NCI-H345 treated with DMSO at 0.1 percent for 48 hours (cell line): ENCODE measurements around the gene EIF4E.
"Not testable (repeated sequence)": the region's sequence is repeated elsewhere in the genome, so short reads cannot be mapped to it uniquely, and the experiment has no call there.

ENCODE experiments used
- DNase-seq: peaks from one replicate; lab custom pipeline; 2025; ENCODE audit not compliant: unreplicated experiment; lab: John Stamatoyannopoulos, UW

Gene EIF4E

GRCh38 chr4:98880884-98881283 lies 48.0 kb downstream of the EIF4E start:
- DNase-seq, result not testable (repeated sequence)

- no peak for DNase-seq
Measured at GRCh38 chr4:98879515-98879914, 49.4 kb downstream of the EIF4E start.

DNA sequence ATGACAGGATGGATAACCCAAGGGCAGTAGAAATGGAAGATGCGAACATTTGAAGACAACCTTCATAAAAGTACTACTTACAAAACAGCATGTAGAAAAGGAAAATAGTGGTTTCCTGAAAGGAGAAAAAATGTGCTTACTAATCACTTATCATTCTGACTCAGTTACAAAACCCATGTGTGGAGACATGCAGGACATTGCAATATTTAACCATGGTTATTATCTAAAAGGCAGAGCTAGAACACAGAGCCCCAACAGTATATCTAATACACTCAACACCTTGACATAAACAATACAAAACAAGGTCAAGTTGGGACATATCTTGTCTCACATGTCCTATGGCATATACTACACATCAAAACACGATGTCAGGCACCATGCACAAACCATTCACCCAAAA lies 55.9 kb downstream of the EIF4E start:
- DNase-seq, result no peak

DNA sequence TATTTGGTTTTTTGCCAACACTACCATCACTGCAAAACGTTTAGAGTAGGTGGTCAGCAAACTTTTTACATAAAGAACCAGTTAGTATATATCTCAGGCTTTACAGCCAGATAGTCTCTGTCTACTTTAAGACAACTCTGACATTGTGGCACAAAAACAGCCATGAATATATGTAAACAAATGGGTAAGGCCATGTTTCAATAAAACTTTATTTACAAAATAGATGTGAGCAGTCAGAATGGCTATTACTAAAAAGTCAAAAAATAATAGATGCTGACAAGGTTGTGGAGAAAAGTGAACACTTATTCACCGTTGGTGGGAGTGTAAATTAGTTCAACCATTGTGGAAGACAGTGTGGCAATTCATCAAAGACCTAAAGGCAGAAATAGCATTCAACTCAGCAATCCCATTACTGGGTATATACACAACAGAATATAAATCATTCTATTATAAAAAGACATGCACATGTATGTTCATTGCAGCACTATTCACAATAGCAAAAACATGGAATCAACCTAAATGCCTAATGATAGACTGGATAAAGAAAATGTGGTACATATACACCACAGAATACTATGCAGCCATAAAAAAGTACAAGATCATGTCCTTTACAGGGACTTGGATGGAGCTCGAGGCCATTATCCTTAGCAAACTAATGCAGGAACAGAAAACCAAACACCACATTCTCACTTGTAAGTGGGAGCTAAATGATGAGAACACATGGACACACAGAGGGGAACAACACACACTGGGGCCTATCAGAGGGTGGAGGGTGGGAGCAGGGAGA lies 56.6 kb downstream of the EIF4E start:
- DNase-seq, result not testable (repeated sequence)

DNA sequence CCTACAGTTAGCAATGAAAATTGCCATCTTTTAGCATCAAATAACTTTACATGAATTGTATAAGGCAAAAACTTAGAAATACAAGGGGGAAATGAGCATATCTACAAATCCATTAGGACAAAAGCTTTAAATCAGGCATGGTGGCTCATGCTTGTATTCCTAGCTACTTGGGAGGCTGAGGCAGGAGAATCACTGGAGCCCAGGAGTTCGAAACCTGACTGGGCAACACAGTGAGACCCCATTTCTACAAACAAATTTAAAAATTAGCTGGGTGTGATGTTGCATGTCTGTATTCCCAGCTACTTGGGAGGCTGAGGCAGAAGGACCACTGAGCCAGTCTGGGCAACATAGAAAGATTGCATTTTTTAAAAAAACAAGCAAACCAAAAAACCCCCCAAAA lies 61.3 kb downstream of the EIF4E start:
- no peak for DNase-seq

DNA sequence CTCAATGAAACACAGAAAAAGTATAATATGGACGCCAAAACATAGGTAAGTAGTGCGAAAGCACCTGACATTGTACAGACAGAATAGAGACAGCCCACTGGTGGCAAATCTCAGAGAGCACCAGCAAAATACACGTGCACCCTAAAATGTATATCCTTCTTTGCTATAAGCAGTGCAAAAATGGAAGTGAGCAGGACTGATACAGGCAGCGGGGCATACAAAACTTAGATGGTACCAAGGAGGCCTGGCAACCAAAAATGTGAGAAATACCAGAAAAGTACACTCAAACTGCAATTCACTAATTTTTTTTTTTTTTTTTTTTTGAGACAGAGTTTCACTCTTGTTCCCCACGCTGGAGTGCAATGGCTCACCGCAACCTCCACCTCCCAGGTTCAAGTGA lies 63.9 kb downstream of the EIF4E start:
- DNase-seq, result no peak

DNA sequence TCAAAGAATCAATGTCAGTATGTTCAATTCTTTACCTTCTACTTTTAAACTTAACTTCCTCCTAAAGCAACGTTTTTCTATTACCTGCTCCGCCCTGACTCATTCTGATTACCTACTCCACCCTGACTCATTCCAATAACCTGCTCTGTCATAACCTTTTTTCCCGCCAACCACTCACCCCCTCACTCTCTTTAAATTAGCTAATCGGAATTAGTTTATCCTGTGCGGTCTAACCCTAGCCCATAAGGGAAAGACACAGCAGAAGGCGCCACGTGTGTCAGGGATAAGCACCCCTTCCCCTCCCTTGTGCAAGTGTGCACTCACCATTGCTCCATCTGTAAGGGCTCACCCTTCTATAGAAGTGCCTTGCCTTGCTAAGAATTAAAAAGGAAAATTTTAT lies 64.4 kb downstream of the EIF4E start:
- DNase-seq, result no peak

GRCh38 chr4:98862371-98862770 lies 66.6 kb downstream of the EIF4E start:
- DNase-seq, result no peak

GRCh38 chr4:98861100-98861884 lies 67.6 kb downstream of the EIF4E start:
- no peak for DNase-seq

DNA sequence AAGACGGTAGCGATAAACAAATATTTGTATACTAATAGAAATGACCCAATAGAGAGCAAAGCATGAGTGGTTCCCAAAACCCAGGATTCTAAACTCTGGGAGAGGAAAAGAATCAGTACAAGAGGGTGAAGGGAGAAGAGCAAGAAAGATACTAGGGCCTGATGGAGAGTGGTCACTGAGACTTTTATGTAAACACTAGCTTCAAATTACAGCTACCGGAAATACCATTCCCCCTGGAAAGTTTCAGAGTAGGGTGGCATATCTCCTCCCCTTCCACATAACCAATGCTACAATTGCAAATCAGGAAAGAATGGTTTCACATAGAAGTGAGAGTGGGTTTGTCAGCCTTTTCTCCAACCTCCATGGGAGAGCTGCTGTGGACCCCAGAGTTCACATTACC lies 77.1 kb downstream of the EIF4E start:
- DNase-seq, result no peak

DNA sequence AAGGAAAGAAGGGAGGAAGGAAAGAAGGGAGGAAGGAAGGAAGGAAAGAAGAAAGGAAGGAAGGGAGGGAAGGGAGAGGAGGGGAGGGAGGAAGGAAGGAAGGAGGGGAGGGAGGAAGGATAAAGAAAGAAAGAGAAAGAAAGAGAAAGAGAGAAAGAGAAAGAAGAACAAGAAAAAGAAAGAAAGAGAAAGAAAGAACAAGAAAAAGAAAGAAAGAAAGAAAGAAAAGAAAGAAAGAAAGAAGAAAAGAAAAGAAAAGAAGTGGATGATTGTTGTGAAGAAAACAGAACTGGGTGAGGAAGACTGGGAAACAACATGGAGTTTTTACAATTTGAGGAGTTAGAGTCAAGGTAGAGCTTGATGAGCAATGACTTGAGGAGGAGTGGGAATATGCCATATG lies 78.0 kb downstream of the EIF4E start:
- DNase-seq, result no peak

GRCh38 chr4:98848448-98848847 lies 80.5 kb downstream of the EIF4E start:
- no peak for DNase-seq

DNA sequence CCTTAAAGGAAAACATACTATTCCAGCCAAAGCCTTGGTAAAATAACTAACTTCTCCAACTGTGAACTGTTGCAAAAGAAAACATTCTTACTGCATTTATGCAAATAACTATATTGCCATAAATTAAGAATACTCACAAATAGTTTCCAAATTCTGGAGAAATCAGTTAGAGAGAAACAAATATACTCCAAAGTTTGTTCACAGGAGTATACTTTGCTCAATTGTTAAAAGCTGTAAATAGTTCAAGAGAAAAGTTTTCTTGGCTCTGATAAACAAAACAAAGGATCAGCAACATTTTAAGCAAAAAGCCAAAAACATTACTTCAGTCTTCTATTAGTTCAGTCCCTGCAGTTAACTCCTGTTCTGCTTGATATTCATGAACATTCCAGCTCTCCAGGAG lies 83.0 kb downstream of the EIF4E start:
- DNase-seq, result no peak

DNA sequence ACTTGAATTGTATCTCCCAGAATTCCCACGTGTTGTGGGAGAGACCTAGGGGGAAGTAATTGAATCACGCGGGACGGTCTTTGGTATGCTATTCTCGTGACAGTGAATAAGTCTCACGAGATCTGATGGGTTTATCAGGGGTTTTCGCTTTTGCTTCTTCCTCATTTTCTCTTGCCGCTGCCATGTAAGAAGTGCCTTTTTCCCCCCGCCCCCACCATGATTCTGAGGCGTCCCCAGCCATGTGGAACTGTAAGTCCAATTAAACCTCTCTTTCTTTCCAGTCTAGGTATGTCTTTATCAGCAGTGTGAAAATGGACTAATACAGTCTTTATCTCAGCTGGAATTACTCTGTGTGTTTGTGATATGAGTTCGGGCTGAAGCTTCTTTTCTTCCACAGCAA lies 86.0 kb downstream of the EIF4E start:
- not testable (repeated sequence) for DNase-seq

- DNase-seq, result no peak
Measured at GRCh38 chr4:98838977-98839618, 89.8 kb downstream of the EIF4E start.

DNA sequence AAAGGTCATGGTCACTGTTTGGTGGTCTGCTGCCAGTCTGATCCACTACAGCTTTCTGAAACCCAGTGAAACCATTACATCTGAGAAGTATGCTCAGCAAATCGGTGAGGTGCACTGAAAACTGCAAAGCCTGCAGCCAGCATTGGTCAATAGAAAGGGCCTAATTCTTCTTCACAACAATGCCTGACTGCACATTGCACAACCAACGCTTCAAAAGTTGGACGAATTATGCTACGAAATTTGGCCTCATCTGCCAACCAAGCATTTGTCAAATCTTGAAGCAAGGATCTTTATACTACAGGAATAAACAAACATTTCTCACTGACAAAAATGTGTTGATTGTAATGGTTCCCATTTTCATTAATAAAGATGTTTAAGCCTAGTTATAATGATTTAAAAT lies 90.4 kb downstream of the EIF4E start:
- no peak for DNase-seq

DNA sequence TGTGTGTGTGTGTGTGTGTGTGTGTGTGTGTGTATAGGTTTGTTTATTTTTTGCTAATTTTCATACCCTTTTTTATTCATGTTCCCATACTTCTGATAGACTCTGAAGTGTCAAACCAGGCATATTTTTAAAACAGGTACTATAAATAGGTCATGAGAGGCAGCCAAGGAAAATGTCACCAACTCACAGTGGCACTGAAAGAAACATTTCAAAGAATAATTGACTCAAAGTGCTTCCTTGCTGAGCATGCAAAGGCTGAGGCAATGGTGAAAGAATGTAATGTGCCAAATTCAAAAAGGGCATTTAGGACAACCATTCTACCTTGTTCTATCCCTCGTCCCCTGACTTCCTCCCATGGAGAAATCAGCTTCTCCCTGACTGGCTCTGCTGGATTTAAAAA lies 95.5 kb downstream of the EIF4E start:
- no peak for DNase-seq

DNA sequence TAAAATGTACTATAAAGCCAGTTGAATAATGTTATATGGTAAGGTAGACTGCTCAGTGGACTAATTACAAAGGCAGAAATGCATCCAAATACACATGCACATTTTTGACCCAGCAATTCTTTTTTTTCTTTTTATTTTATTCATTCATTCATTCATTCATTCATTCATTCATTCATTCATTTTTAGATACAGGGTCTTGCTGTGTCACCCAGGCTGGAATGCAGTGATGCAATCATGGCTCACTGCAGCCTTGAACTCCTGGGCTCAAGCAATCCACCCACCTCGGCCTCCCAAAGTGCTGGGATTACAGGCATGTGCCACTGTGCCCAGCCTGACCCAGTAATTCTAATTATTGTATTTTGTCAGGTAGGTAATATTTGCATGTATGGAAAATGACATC lies 97.9 kb downstream of the EIF4E start:
- not testable (repeated sequence) for DNase-seq
